Endodermal cell (in vitro differentiated cells): ENCODE results near the gene DDN. TPM values are rescaled to one million over a fixed set of nuclear protein-coding genes. Genes with fewer than 3 reads are reported as not detected.

Source experiments
- DNase-seq: peaks from one replicate; pipeline ENCODE4 v3.0.0-alpha.2; 2017
- H3K27ac ChIP-seq: 2 replicates; pipeline ENCODE4 v1.5.1; 2013; ENCODE audit warnings: mild to moderate bottlenecking, low read depth, low read length, moderate library complexity
- H3K27me3 ChIP-seq: 2 replicates; pipeline ENCODE4 v1.6.1; 2013; ENCODE audit warnings: mild to moderate bottlenecking, low read length, moderate library complexity; ENCODE audit not compliant: insufficient read depth, control insufficient read depth, poor library complexity, severe bottlenecking
- H3K36me3 ChIP-seq: 2 replicates; pipeline ENCODE4 v1.7.0; 2013; ENCODE audit warnings: mild to moderate bottlenecking, low read length, moderate library complexity; ENCODE audit not compliant: control insufficient read depth, insufficient read depth
- H3K4me1 ChIP-seq: one replicate; pipeline ENCODE4 v1.7.0; 2013; ENCODE audit warnings: low read length; ENCODE audit not compliant: control insufficient read depth, insufficient read depth
- H3K4me3 ChIP-seq: 2 replicates; pipeline ENCODE4 v1.5.1; 2013; ENCODE audit warnings: mild to moderate bottlenecking, low read length, moderate library complexity
- H3K9ac ChIP-seq: 2 replicates; pipeline ENCODE4 v1.6.1; 2013; ENCODE audit warnings: mild to moderate bottlenecking, low read length, moderate library complexity; ENCODE audit not compliant: poor library complexity, severe bottlenecking; ENCODE audit errors: extremely low read depth
- H3K9me3 ChIP-seq: 2 replicates; pipeline ENCODE4 v1.6.1; 2013; ENCODE audit warnings: mild to moderate bottlenecking, low read length, moderate library complexity; ENCODE audit not compliant: control insufficient read depth
- H3K27ac Mint-ChIP-seq: 2 replicates; pipeline ENCODE4 v1.8.0; 2020; ENCODE audit warnings: mixed read lengths
- H3K27me3 Mint-ChIP-seq: 2 replicates; pipeline ENCODE4 v1.8.0; 2021; ENCODE audit warnings: mild to moderate bottlenecking, mixed read lengths; ENCODE audit not compliant: insufficient read depth
- H3K36me3 Mint-ChIP-seq: 2 replicates; pipeline ENCODE4 v1.8.0; 2020; ENCODE audit warnings: low read depth, mixed read lengths
- H3K4me1 Mint-ChIP-seq: 2 replicates; pipeline ENCODE4 v1.8.0; 2020; ENCODE audit warnings: mixed read lengths
- H3K4me3 Mint-ChIP-seq: 2 replicates; pipeline ENCODE4 v1.8.0; 2020; ENCODE audit warnings: mild to moderate bottlenecking, moderate library complexity, mixed read lengths
- H3K9me3 Mint-ChIP-seq: 2 replicates; pipeline ENCODE4 v1.8.0; 2020; ENCODE audit warnings: mild to moderate bottlenecking, mixed read lengths
- CTCF ChIP-seq: fragments of 200-600 bp; sonication (generic); conservative IDR thresholded peaks from 2 replicates; pipeline ENCODE4 v1.5.0; 2021; ENCODE audit warnings: antibody characterized with exemption, mild to moderate bottlenecking
- WGBS, 2 experiments: methylation state at CpG; one replicate each; pipeline versions ENCODE4 v1.1.5 to v1.1.7; 2013; ENCODE audit warnings: missing lambda C conversion rate in 2 of 2, mixed read lengths in 1 of 2; ENCODE audit not compliant: insufficient coverage in 1 of 2, insufficient read length in 1 of 2; 5-methylcytosine and 5-hydroxymethylcytosine counted together
- total RNA-seq, 2 donors: library from RNA; stranded (reverse); fragmentation: NEBNext Ultra II Directional in 1 of 2; extraction: Animal tissue kit (Norgen Biotek cat#: 25700) in 1 of 2; gene quantifications; 2 replicates in 1 of 2; 3 replicates in 1 of 2; pipeline ENCODE4 v1.2.1, GENCODE V29; 2021

Gene DDN
- total RNA-seq, 2 donors from 2014 or later: 0.31 to 0.33 TPM

- H3K4me1 ChIP-seq: no peaks in the 10 kb centered on the region
- H3K4me3 ChIP-seq: no peak overlapping the region
- no peak overlapping the region for H3K4me3 Mint-ChIP-seq
- no peaks in the 10 kb centered on the region for H3K27me3 Mint-ChIP-seq
- H3K27ac ChIP-seq: no peak overlapping the region
- WGBS, 2 experiments: 93 to 97% methylated on average over 3 to 4 of the region's 4 CpGs
- H3K27ac Mint-ChIP-seq: no peak overlapping the region
- H3K9me3 ChIP-seq: no peaks in the 10 kb centered on the region
- H3K27me3 ChIP-seq: no peaks in the 10 kb centered on the region
- H3K4me1 Mint-ChIP-seq: no peaks in the 10 kb centered on the region
- no peaks in the 10 kb centered on the region for H3K9me3 Mint-ChIP-seq
- H3K36me3 Mint-ChIP-seq: peaks cover 89% of the 10 kb centered on the region
- DNase-seq: no peak
- H3K9ac ChIP-seq: no peak overlapping the region
- no peak for TF ChIP-seq CTCF
- peaks cover 86% of the 10 kb centered on the region for H3K36me3 ChIP-seq
Observed at GRCh38 chr12:49043241-49043640, 44.1 kb upstream of the DDN start.

GRCh38 chr12:49041881-49042484 is 42.8 kb upstream of the DDN start:
- peaks cover 89% of the 10 kb centered on the region for H3K36me3 Mint-ChIP-seq
- peaks cover 86% of the 10 kb centered on the region for H3K36me3 ChIP-seq

GRCh38 chr12:49041036-49041880 is 42.1 kb upstream of the DDN start:
- no peaks in the 10 kb centered on the region for H3K27me3 Mint-ChIP-seq
- Histone ChIP-seq H3K9ac (no peak overlapping the region), H3K27me3 (no peaks in the 10 kb centered on the region), H3K4me3 (no peak overlapping the region), H3K9me3 (no peaks in the 10 kb centered on the region), H3K36me3 (peaks cover 85% of the 10 kb centered on the region), H3K27ac (no peak overlapping the region), H3K4me1 (no peaks in the 10 kb centered on the region)
- no peaks in the 10 kb centered on the region for H3K9me3 Mint-ChIP-seq
- peaks cover 89% of the 10 kb centered on the region for H3K36me3 Mint-ChIP-seq
- no peak overlapping the region for H3K27ac Mint-ChIP-seq
- no peak for DNase-seq
- WGBS, 2 experiments: 96 to 99% methylated on average over 15 to 31 of the region's 31 CpGs
- no peaks in the 10 kb centered on the region for H3K4me1 Mint-ChIP-seq
- H3K4me3 Mint-ChIP-seq: no peak overlapping the region
- TF ChIP-seq CTCF: no peak

More at GRCh38 chr12:49041881-49042484, 42.8 kb upstream of the DDN start:
- Histone ChIP-seq H3K4me1 (no peaks in the 10 kb centered on the region), H3K9ac (no peak overlapping the region), H3K9me3 (no peaks in the 10 kb centered on the region), H3K4me3 (no peak overlapping the region), H3K27ac (no peak overlapping the region), H3K27me3 (no peaks in the 10 kb centered on the region)
- 96 to 100% methylated on average over 1 to 18 of the region's 18 CpGs for WGBS, 2 experiments
- Mint-ChIP-seq H3K4me1 (no peaks in the 10 kb centered on the region), H3K9me3 (no peaks in the 10 kb centered on the region), H3K27ac (no peak overlapping the region), H3K27me3 (no peaks in the 10 kb centered on the region), H3K4me3 (no peak overlapping the region)
- no peak for DNase-seq
- no peak for TF ChIP-seq CTCF
